GM12878 (cell line): ENCODE results near the gene ZNF783. TPM values are rescaled to one million over a fixed set of nuclear protein-coding genes. Genes with fewer than 3 reads are reported as not detected.

Experiments used
- ATAC-seq: fragments of 200-7000 bp; cut with Tn5 transposase; 3 replicates; pipeline ENCODE4 v1.9.1; 2020; ENCODE audit warnings: mild to moderate bottlenecking, moderate library complexity
- BruUV-seq: library from RNA; stranded (reverse); fragments of 400-500 nt; replicated peaks from 2 replicates; lab custom pipeline; 2021; lab: Mats Ljungman, UMichigan
- CTCF ChIA-PET: fragments of 300-600 bp; sonication (Branson Sonifier 250); formaldehyde crosslinking; extraction: SDS; loops from one replicate; lab custom pipeline; 2021; ENCODE audit warnings: inconsistent platforms; lab: Yijun Ruan, JAX
- POLR2A ChIA-PET: fragments of 350-600 bp; formaldehyde crosslinking; extraction: SDS; loops from one replicate; lab custom pipeline; 2021; ENCODE audit warnings: inconsistent platforms; lab: Charles Lee
- RAD21 ChIA-PET: fragments of 300-600 bp; sonication (Branson Sonifier 250); formaldehyde crosslinking; loops from one replicate; lab custom pipeline; 2023; ENCODE audit warnings: antibody characterized with exemption; ENCODE audit not compliant: unreplicated experiment; lab: Charles Lee
- SMC1A ChIA-PET: fragments of 300-600 bp; sonication (Branson Sonifier 250); formaldehyde crosslinking; loops from one replicate; lab custom pipeline; 2023; ENCODE audit not compliant: unreplicated experiment, uncharacterized antibody; lab: Charles Lee
- DNase-seq: peaks from one replicate; pipeline ENCODE4 v3.0.0-alpha.2; 2011; ENCODE audit warnings: low read depth, low spot score
- FAIRE-seq: peaks from 3 replicates; lab custom pipeline; 2011; peaks lifted over from hg19 to GRCh38; lab: Jason Lieb, UNC
- H2AFZ ChIP-seq: 2 replicates; pipeline ENCODE4 v1.6.0; 2011; ENCODE audit warnings: low read depth, low read length, control low read depth; ENCODE audit not compliant: control insufficient read depth
- H3K27ac ChIP-seq: 2 replicates; pipeline ENCODE4 v1.5.1; 2011; ENCODE audit warnings: control low read depth; ENCODE audit not compliant: control insufficient read depth, insufficient read depth
- H3K27me3 ChIP-seq, 2 experiments: replicated peaks in 1 of 2; 2 replicates each; pipeline versions ENCODE4 v1.6.0 to v1.6.1; 2011; ENCODE audit warnings: low read length in 1 of 2; ENCODE audit not compliant: control insufficient read depth in 2 of 2, insufficient read depth in 2 of 2
- H3K36me3 ChIP-seq, 2 experiments: 2 replicates each; pipeline ENCODE4 v1.5.1; 2011; ENCODE audit warnings: low read length in 1 of 2; ENCODE audit not compliant: control insufficient read depth in 2 of 2, insufficient read depth in 2 of 2
- H3K4me1 ChIP-seq: 2 replicates; pipeline ENCODE4 v1.6.1; 2011; ENCODE audit warnings: mild to moderate bottlenecking, low read length, moderate library complexity, mixed read lengths; ENCODE audit not compliant: control insufficient read depth, insufficient read depth
- H3K4me2 ChIP-seq: 2 replicates; pipeline ENCODE4 v1.6.0; 2011; ENCODE audit warnings: control low read depth; ENCODE audit not compliant: control insufficient read depth, insufficient read depth
- H3K4me3 ChIP-seq: fragments of 200-600 bp; sonication (generic); 2 replicates; pipeline ENCODE4 v1.5.1; 2016
- H3K79me2 ChIP-seq: 2 replicates; pipeline ENCODE4 v1.6.0; 2011; ENCODE audit warnings: low read length; ENCODE audit not compliant: control insufficient read depth, insufficient read depth
- H3K9ac ChIP-seq: 2 replicates; pipeline ENCODE4 v1.8.0; 2011; ENCODE audit warnings: low read length, control low read depth, mixed read lengths; ENCODE audit not compliant: control insufficient read depth, insufficient read depth
- H3K9me3 ChIP-seq: replicated peaks from 3 replicates; pipeline ENCODE4 v1.5.1; 2011; ENCODE audit warnings: mild to moderate bottlenecking, low read length; ENCODE audit not compliant: control insufficient read depth, insufficient read depth
- H4K20me1 ChIP-seq: 2 replicates; pipeline ENCODE4 v1.6.0; 2011; ENCODE audit not compliant: control insufficient read depth, insufficient read depth
- CBX3 ChIP-seq: fragments of 200-600 bp; sonication (generic); IDR thresholded peaks from 2 replicates; pipeline ENCODE4 v1.6.1; 2016; ENCODE audit warnings: low read depth, borderline replicate concordance
- GATAD2B ChIP-seq: fragments of 450-650 bp; conservative IDR thresholded peaks from 2 replicates; pipeline ENCODE4 v1.6.1; 2017; ENCODE audit warnings: low read depth, mild to moderate bottlenecking, moderate library complexity
- IRF4 ChIP-seq: IDR thresholded peaks from 2 replicates; pipeline ENCODE4 v1.6.1; 2011; ENCODE audit warnings: low read depth, low read length
- KAT2A ChIP-seq: conservative IDR thresholded peaks from 2 replicates; pipeline ENCODE4 v1.6.1; 2011; ENCODE audit warnings: low read depth, low read length; ENCODE audit not compliant: control insufficient read depth
- NFYA ChIP-seq: IDR thresholded peaks from 2 replicates; pipeline ENCODE4 v1.6.1; 2011; ENCODE audit warnings: low read depth, mild to moderate bottlenecking, low read length, improper control_type of control experiment, borderline replicate concordance
- RAD21 ChIP-seq: IDR thresholded peaks from 2 replicates; pipeline ENCODE4 v1.6.1; 2011; ENCODE audit warnings: mild to moderate bottlenecking, low read depth, low read length, moderate library complexity; ENCODE audit not compliant: insufficient read depth
- YY1 ChIP-seq: IDR thresholded peaks from 2 replicates; pipeline ENCODE4 v1.6.1; 2011; ENCODE audit warnings: low read depth, mild to moderate bottlenecking, low read length
- ZNF622 ChIP-seq: fragments of 450-650 bp; IDR thresholded peaks from 2 replicates; pipeline ENCODE4 v1.6.1; 2017; ENCODE audit warnings: mild to moderate bottlenecking, inconsistent platforms
- WGBS: methylation state at CpG from one replicate; pipeline ENCODE4 v1.1.6; 2016; ENCODE audit warnings: low lambda C conversion rate; ENCODE audit not compliant: insufficient replicate concordance, insufficient coverage; ENCODE audit errors: missing lambda C conversion rate; 5-methylcytosine and 5-hydroxymethylcytosine counted together
- in situ Hi-C: fragments of 300-500 bp; cut with MboI; formaldehyde crosslinking; loops from 9 replicates; pipeline ENCODE4 v1.14.3; 2018; ENCODE audit warnings: mixed read lengths
- intact Hi-C: fragments of 100-400 bp; cut with micrococcal nuclease; formaldehyde crosslinking; loops from one replicate; pipeline ENCODE4 v1.14.2; 2022; ENCODE audit not compliant: unreplicated experiment
- polyA plus RNA-seq, 11 experiments: library from polyadenylated mRNA; depleted of rRNA in 4 of 11; unstranded in 6 of 11; stranded (reverse) in 5 of 11; fragments of >200 nt; fragmentation: Nextera tagmentation in 4 of 11; fragmentation: Illumina TruSeq in 1 of 11; extraction: Ambion mirVana in 4 of 11; extraction: Trizol in 1 of 11; gene quantifications; 1 replicate in 1 of 11; 2 replicates in 10 of 11; pipeline versions ENCODE4 v1.2.1 to v1.2.3, GENCODE V29; 2011 to 2016; ENCODE audit warnings: inconsistent platforms in 2 of 11, missing spikeins in 2 of 11, low read depth in 1 of 11
- total RNA-seq, 4 experiments: library from RNA; depleted of rRNA in 3 of 4; stranded (reverse); fragments of >200 nt in 3 of 4; fragmentation: Illumina TruSeq in 1 of 4; extraction: Trizol in 1 of 4; gene quantifications; 2 replicates each; pipeline versions ENCODE4 v1.2.1 to v1.2.3, GENCODE V29; 2013 to 2021
- TF ChIP-seq, protein P1 (sequence below): IDR thresholded peaks from 2 replicates; pipeline ENCODE4 v1.6.1; 2012; ENCODE audit warnings: low read depth, low read length, improper control_type of control experiment
- TF ChIP-seq, protein P2 (sequence below): fragments of 450-650 bp; IDR thresholded peaks from 2 replicates; pipeline ENCODE4 v1.6.1; 2017; ENCODE audit warnings: low read depth, mild to moderate bottlenecking, moderate library complexity
- TF ChIP-seq, protein P3 (sequence below): fragments of 450-650 bp; IDR thresholded peaks from 2 replicates; pipeline ENCODE4 v1.6.1; 2017; ENCODE audit warnings: mild to moderate bottlenecking, low read depth, inconsistent platforms; ENCODE audit not compliant: poor library complexity, severe bottlenecking

ZNF783 gene
- total and polyA plus RNA-seq, 10 of the 15 experiments (the other 5 are each of a cell fraction or from before 2014, with no cell fraction given), result 2.0 to 14.4 (median 6.4) TPM

DNA sequence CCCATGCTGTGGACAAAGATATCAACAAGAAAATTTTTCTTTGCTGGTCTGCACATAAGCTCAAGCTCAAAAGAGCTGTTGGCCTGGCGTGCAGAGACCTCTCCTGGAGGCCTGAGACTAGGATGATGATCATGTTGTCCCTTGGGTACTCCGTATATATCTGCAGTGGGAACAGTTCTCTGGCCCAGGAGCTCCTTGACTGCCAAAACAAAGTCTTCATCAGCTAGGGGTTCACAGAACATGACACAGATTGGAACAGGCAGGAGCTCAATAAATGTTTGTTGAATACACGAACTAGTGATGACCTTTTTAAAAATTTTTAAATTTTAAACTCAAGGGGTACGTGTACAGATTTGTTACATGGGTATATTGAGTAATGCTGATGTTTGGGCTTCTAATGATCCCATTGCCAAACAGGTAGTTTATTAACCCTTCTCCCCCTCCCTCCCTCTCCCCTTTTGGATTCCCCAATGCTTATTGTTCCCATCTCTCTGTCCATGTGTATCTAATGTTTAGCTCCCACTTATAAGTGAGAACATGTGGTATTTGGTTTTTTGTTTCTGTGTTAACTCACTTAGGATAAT, 49.1 kb downstream of the ZNF783 start:
- Histone ChIP-seq H3K79me2 (no peaks in the 10 kb centered on the region), H3K4me1 (no peaks in the 10 kb centered on the region), H2AFZ (no peak overlapping the region), H3K27ac (no peak overlapping the region)
- intact Hi-C loops, result loop anchor here (1.0 to 5.0 kb wide), 3 partner anchors 111 to 288 kb away; partner anchors contain the start of gene ZNF746
- no TSS peak for BruUV-seq
- TF ChIP-seq KAT2A (no peak), NFYA (no peak), IRF4 (no peak), YY1 (no peak), GATAD2B (no peak), CBX3 (no peak), ZNF622 (no peak), RAD21 (no peak)
- TF ChIP-seq, protein P1, sequence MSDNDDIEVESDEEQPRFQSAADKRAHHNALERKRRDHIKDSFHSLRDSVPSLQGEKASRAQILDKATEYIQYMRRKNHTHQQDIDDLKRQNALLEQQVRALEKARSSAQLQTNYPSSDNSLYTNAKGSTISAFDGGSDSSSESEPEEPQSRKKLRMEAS, result no peak
- TF ChIP-seq, protein P2, sequence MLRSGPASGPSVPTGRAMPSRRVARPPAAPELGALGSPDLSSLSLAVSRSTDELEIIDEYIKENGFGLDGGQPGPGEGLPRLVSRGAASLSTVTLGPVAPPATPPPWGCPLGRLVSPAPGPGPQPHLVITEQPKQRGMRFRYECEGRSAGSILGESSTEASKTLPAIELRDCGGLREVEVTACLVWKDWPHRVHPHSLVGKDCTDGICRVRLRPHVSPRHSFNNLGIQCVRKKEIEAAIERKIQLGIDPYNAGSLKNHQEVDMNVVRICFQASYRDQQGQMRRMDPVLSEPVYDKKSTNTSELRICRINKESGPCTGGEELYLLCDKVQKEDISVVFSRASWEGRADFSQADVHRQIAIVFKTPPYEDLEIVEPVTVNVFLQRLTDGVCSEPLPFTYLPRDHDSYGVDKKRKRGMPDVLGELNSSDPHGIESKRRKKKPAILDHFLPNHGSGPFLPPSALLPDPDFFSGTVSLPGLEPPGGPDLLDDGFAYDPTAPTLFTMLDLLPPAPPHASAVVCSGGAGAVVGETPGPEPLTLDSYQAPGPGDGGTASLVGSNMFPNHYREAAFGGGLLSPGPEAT, result no peak
- TF ChIP-seq, protein P3, sequence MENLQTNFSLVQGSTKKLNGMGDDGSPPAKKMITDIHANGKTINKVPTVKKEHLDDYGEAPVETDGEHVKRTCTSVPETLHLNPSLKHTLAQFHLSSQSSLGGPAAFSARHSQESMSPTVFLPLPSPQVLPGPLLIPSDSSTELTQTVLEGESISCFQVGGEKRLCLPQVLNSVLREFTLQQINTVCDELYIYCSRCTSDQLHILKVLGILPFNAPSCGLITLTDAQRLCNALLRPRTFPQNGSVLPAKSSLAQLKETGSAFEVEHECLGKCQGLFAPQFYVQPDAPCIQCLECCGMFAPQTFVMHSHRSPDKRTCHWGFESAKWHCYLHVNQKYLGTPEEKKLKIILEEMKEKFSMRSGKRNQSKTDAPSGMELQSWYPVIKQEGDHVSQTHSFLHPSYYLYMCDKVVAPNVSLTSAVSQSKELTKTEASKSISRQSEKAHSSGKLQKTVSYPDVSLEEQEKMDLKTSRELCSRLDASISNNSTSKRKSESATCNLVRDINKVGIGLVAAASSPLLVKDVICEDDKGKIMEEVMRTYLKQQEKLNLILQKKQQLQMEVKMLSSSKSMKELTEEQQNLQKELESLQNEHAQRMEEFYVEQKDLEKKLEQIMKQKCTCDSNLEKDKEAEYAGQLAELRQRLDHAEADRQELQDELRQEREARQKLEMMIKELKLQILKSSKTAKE, result no peak
- TF ChIP-seq, all 136 proteins: peak for 0
- ATAC-seq (no peak), DNase-seq (no peak), FAIRE-seq (no peak)
- CTCF ChIA-PET, result interaction anchor here (0.6 to 2.4 kb wide), 7 partner anchors 7 to 505 kb away, joined by 3 to 10 read pairs (median 4); no protein-coding TSS in a partner anchor
- SMC1A ChIA-PET, result interaction anchor here (1.4 kb wide), 1 partner anchor 50 kb away, joined by 6 read pairs; the partner anchor contains the start of gene ZNF783
- Histone ChIP-seq H3K9me3 (no peaks in the 10 kb centered on the region; the same call in 2 of the 3 replicates), H3K27me3 (no peaks in the 10 kb centered on the region), H3K4me2 (no peak overlapping the region), H3K9ac (no peak overlapping the region), H3K36me3 (no peaks in the 10 kb centered on the region), H4K20me1 (no peaks in the 10 kb centered on the region), H3K4me3 (no peak overlapping the region)
- WGBS, result 32% methylated on average over 4 of the region's 4 CpGs
- RAD21 ChIA-PET, result interaction anchor here (0.6 kb wide), 2 partner anchors 18 to 120 kb away, joined by 3 to 4 read pairs; no protein-coding TSS in a partner anchor
- in situ Hi-C loops, result no loop called here
- POLR2A ChIA-PET, result interaction anchor here (0.6 kb wide), 1 partner anchor 27 kb away, joined by 3 read pairs; no protein-coding TSS in a partner anchor
